Stimulated activated naive B cell treated with anti-CD40 and anti-IgM and Interleukin-4, amounts not matched to agents 10 μg/mL and 1 μg/mL and 100 μg/mL, for 72 hours (primary cell): ENCODE measurements around the gene LRRC43.
A peak's percentile ranks its signal among the peaks of the same experiment; 100 is the strongest.
"Not testable (repeated sequence)": the region's sequence is repeated elsewhere in the genome, so short reads cannot be mapped to it uniquely, and the experiment has no call there.

Experiments used
- ATAC-seq, 2 donors: fragments of 150-1000 bp; cut with Tn5 transposase; replicated peaks; 2 replicates each; pipeline ENCODE4 v1.10.0; 2021; ENCODE audit warnings: moderate library complexity in 1 of 2
- DNase-seq: peaks from one replicate; pipeline ENCODE4 v3.0.0; 2021
- H3K27ac Mint-ChIP-seq: one replicate; pipeline ENCODE4 v1.8.0; 2022; ENCODE audit warnings: mild to moderate bottlenecking, mixed read lengths
- H3K27me3 Mint-ChIP-seq, 2 donors: one replicate each; pipeline ENCODE4 v1.8.0; 2022; ENCODE audit warnings: mixed read lengths in 2 of 2
- H3K36me3 Mint-ChIP-seq, 2 donors: one replicate each; pipeline ENCODE4 v1.8.0; 2022; ENCODE audit warnings: mixed read lengths in 2 of 2, mild to moderate bottlenecking in 1 of 2
- H3K4me1 Mint-ChIP-seq, 2 donors: one replicate each; pipeline ENCODE4 v1.8.0; 2022; ENCODE audit warnings: mixed read lengths in 2 of 2, mild to moderate bottlenecking in 1 of 2
- H3K4me3 Mint-ChIP-seq, 2 donors: one replicate each; pipeline ENCODE4 v1.8.0; 2022; ENCODE audit warnings: mild to moderate bottlenecking in 2 of 2, mixed read lengths in 2 of 2, moderate library complexity in 1 of 2
- H3K9me3 Mint-ChIP-seq, 2 donors: one replicate each; pipeline ENCODE4 v1.8.0; 2022; ENCODE audit warnings: mixed read lengths in 2 of 2, mild to moderate bottlenecking in 1 of 2

The LRRC43 gene

DNA sequence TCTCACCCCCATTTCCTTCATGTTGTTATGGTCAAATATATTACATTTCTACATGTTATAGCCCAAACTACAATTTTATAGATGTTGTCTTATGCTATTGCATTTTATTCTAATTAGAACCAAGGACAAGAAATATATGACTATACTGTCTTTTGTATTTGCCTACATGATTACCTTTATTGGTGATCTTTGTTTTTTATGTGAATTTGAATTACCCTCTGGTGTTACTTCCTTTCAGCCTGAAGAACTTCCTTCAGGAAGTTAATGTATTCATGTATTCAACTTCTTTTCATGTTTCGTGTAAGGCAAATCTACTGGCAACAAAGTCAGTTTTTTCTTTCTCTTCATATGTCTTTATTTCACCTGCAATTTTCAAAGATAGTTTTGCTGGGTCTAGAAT lies 11.9 kb downstream of the LRRC43 start:
- H3K27ac Mint-ChIP-seq, result peak overlapping the region; percentile 21
- DNase-seq, result no peak
- peaks cover 8 to 21% of the 10 kb centered on the region in 2 donors for H3K27me3 Mint-ChIP-seq
- ATAC-seq, result no peak
- peaks cover 4 to 9% of the 10 kb centered on the region in 2 donors for H3K4me1 Mint-ChIP-seq
- no peak overlapping the region for H3K4me3 Mint-ChIP-seq
- H3K9me3 Mint-ChIP-seq, result peaks cover 0 to 5% of the 10 kb centered on the region in 2 donors
- H3K36me3 Mint-ChIP-seq, result peaks cover 0 to 5% of the 10 kb centered on the region in 2 donors

DNA sequence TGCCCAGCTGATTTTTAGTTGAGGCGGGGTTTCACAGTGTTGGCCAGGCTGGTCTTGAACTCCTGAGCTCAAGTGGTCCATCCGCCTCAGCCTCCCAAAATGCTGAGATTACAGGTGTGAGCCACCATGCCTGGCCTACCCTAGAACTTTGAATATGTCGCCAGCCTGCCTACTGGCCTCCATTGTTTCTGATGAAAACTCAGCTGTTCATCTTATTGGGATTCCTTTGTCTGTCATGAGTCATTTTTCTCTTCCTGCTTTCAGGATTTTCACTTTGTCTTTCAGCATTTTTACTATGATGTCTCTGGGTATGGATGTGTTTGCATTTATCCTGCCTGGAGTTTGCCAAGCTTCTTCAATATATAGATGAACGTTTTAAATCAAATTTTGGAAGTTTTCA lies 12.5 kb downstream of the LRRC43 start:
- Mint-ChIP-seq H3K4me3 (no peak overlapping the region), H3K27ac (no peak overlapping the region), H3K9me3 (peaks cover 0 to 5% of the 10 kb centered on the region in 2 donors), H3K36me3 (peaks cover 0 to 5% of the 10 kb centered on the region in 2 donors), H3K27me3 (peaks cover 14 to 27% of the 10 kb centered on the region in 2 donors), H3K4me1 (peaks cover 4 to 9% of the 10 kb centered on the region in 2 donors)
- ATAC-seq (no peak), DNase-seq (no peak)

- H3K9me3 Mint-ChIP-seq, result peaks cover 0 to 5% of the 10 kb centered on the region in 2 donors
- no peak for DNase-seq
These were observed 14.7 kb downstream of the LRRC43 start for GRCh38 chr12:122197612-122197966.

GRCh38 chr12:122199484-122200355 lies 16.8 kb downstream of the LRRC43 start:
- Mint-ChIP-seq H3K9me3 (peaks cover 0 to 3% of the 10 kb centered on the region in 2 donors), H3K36me3 (peaks cover 0 to 5% of the 10 kb centered on the region in 2 donors), H3K4me3 (no peak overlapping the region), H3K27me3 (peaks cover 36 to 47% of the 10 kb centered on the region in 2 donors), H3K27ac (no peak overlapping the region), H3K4me1 (peaks cover 11 to 20% of the 10 kb centered on the region in 2 donors)
- DNase-seq (no peak), ATAC-seq (no peak)

More at GRCh38 chr12:122197612-122197966, 14.7 kb downstream of the LRRC43 start:
- Mint-ChIP-seq H3K4me1 (peaks cover 4 to 9% of the 10 kb centered on the region in 2 donors), H3K27ac (no peak overlapping the region), H3K4me3 (no peak overlapping the region), H3K27me3 (peaks cover 27 to 37% of the 10 kb centered on the region in 2 donors), H3K36me3 (peaks cover 0 to 5% of the 10 kb centered on the region in 2 donors)
- ATAC-seq, result peak; percentile 44 to 71

DNA sequence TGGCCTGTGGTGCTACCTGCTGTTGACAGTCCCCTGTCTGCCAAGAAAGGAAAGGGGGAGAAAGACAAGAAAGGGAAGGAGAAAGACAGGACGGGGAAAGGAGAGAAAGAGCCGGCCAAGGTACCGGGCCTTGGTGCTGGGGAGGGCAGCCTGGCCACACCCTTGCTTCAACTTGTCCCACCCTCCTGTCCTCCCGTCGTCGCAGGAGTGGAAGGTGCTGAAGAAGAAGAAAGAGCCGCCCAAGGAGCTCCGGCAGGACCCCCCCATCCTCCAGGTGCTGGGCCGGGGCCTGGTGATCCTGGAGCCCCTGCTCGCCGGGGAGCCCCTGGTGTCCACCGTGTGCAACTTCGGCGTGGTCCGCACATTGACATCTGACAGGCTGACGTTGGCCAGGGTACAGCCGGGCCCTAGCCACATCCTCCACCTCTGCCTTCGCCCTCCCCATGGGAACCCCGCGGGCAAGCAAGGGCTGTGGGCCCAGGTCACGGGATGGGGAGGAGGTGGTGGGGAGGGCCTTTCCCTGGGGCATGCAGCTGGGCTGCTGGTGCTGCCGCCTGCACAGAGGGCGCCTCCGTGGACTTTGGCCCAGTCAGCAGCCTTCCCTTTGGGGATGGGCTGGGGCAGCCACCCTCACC lies 17.7 kb downstream of the LRRC43 start:
- peaks cover 42 to 54% of the 10 kb centered on the region in 2 donors for H3K27me3 Mint-ChIP-seq
- H3K36me3 Mint-ChIP-seq, result peaks cover 0 to 2% of the 10 kb centered on the region in 2 donors
- peaks cover 16 to 26% of the 10 kb centered on the region in 2 donors for H3K4me1 Mint-ChIP-seq
- DNase-seq, result no peak
- H3K4me3 Mint-ChIP-seq, result no peak overlapping the region
- no peak for ATAC-seq
- H3K9me3 Mint-ChIP-seq, result peaks cover 0 to 1% of the 10 kb centered on the region in 2 donors
- no peak overlapping the region for H3K27ac Mint-ChIP-seq

DNA sequence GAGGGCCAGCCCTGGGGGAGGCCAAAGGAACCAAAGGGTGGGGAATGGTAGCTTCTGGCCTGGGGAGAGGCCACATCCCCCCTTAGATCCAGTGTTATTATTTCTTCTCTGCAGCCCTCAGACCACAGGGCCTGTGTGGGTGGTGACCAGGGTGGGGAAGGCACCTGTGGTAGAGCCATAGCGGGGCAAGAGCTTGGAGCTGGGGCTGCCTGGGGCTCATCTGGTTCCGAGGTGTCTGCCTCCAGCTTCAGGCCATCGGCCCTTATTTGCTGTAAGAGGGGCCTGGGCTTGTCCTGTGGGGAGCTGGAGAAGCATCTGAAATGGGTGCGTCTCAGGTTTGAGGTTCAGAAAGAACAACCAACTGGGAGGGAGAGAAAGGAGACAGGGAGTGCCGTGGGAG lies 18.5 kb downstream of the LRRC43 start:
- ATAC-seq, result no peak

DNA sequence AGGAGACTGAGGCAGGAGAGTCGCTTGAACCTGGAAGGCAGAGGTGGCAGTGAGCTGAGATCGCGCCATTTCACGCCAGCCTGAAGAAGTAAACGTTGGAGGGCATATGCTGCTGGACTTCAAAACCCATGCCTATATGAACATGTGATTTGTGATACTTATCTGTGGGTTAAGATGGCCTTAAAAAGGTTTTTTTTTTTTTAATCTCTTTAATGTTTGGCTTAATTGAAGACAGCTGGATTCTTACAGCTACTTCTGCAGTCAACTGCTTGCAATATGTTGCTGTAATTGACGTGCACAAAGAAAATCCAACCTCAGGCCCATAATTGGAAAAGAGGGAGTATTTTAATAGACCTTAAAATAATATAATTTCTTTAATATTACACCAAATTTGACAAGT lies 19.1 kb downstream of the LRRC43 start:
- peaks cover 6% of the 10 kb centered on the region in 2 donors for H3K36me3 Mint-ChIP-seq
- DNase-seq (no peak), ATAC-seq (no peak)
- H3K9me3 Mint-ChIP-seq, result no peaks in the 10 kb centered on the region
- H3K27ac Mint-ChIP-seq, result no peak overlapping the region
- no peak overlapping the region for H3K4me3 Mint-ChIP-seq
- peaks cover 42 to 54% of the 10 kb centered on the region in 2 donors for H3K27me3 Mint-ChIP-seq
- peaks cover 16 to 30% of the 10 kb centered on the region in 2 donors for H3K4me1 Mint-ChIP-seq

More for the DNA sequence above, 18.5 kb downstream of the LRRC43 start:
- no peak overlapping the region for H3K27ac Mint-ChIP-seq
- no peak for DNase-seq
- H3K4me3 Mint-ChIP-seq, result no peak overlapping the region
- H3K9me3 Mint-ChIP-seq, result no peaks in the 10 kb centered on the region
- peaks cover 42 to 54% of the 10 kb centered on the region in 2 donors for H3K27me3 Mint-ChIP-seq
- H3K36me3 Mint-ChIP-seq, result peaks cover under 1% of the 10 kb centered on the region in 2 donors
- H3K4me1 Mint-ChIP-seq, result peaks cover 16 to 27% of the 10 kb centered on the region in 2 donors

DNA sequence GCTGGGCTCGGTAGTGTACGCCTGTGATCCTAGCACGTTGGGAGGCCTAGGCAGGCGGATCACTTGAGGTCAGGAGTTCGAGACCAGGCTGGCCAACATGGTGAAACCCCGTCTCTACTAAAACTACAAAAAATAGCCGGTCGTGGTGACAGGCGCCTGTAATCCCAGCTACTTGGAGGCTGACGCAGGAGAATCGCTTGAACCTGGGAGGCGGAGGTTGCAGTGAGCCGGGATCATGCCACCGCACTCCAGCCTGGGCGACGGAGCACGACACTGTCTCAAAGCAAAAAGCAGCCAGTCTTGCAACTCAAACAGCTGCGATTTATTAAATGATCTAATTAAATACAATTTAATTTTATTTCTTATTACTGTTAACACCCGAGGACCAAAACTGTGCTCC lies 19.9 kb downstream of the LRRC43 start:
- Mint-ChIP-seq H3K27me3 (peaks cover 42 to 54% of the 10 kb centered on the region in 2 donors), H3K27ac (peak overlapping the region; percentile 62), H3K4me1 (peaks cover 12 to 22% of the 10 kb centered on the region in 2 donors), H3K36me3 (peaks cover 6 to 12% of the 10 kb centered on the region in 2 donors), H3K4me3 (peak overlapping the region; percentile 82 to 83)
- H3K9me3 Mint-ChIP-seq, DNase-seq, ATAC-seq: not testable (repeated sequence)

DNA sequence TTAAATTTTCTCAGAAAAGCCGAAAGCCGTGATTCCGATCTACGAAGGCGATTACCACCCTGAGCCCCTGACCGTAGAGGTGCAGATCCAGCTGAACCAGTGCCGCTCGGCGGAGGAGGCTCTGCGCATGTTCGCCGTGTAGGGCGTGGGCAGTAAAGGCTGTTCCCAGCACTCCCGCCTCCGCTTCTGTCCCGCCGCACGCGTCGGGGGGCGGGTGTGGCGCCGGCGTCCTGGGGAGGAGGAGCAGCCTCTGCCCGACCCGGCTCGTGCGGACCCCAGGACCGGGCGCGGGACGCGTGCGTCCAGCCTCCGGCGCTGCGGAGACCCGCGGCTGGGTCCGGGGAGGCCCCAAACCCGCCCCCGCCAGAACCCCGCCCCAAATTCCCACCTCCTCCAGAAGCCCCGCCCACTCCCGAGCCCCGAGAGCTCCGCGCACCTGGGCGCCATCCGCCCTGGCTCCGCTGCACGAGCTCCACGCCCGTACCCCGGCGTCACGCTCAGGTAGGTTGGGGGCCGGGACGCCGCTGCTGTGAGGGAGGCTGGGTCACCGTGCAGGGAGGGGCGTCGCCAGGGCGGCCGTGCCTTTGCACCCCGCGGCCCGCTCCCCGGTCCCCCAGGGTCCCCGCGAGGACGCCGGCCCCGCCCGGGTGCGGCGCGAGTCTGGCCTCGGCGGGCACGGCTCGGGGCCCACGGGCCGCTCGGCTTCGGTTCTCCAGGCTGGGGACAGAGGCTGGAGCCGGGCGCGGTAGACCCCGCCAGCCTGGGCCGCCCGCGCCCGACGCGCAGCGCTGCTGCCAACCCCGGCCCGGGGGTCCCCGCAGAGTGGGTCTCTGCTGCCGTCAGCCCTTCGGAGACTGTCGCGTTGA lies 20.6 kb downstream of the LRRC43 start, which contains the start of gene B3GNT4:
TSS of gene B3GNT4 (plus strand) at position 409 of the 866 bp plus-strand sequence. CDS start 910 bp downstream, outside the sequence.
- peak within 1 kb of the TSS; percentile 82 to 83 for H3K4me3 Mint-ChIP-seq
- H3K9me3 Mint-ChIP-seq, result no peaks in the 10 kb centered on the region
- ATAC-seq, result peak; percentile 58 to 67
- H3K4me1 Mint-ChIP-seq, result peaks cover 12 to 21% of the 10 kb centered on the region in 2 donors
- DNase-seq, result no peak
- H3K27me3 Mint-ChIP-seq, result peaks cover 37 to 54% of the 10 kb centered on the region in 2 donors
- peaks cover 7 to 19% of the 10 kb centered on the region in 2 donors for H3K36me3 Mint-ChIP-seq
- H3K27ac Mint-ChIP-seq, result peak within 1 kb of the TSS; percentile 62

GRCh38 chr12:122204167-122205052 lies 21.5 kb downstream of the LRRC43 start:
- H3K4me1 Mint-ChIP-seq, result peaks cover 12 to 21% of the 10 kb centered on the region in 2 donors
- H3K27ac Mint-ChIP-seq, result peak overlapping the region; percentile 34
- peak overlapping the region; percentile 54 to 70 for H3K4me3 Mint-ChIP-seq
- ATAC-seq (peak; percentile 34 to 43), DNase-seq (no peak)
- H3K27me3 Mint-ChIP-seq, result peaks cover 37 to 48% of the 10 kb centered on the region in 2 donors
- H3K9me3 Mint-ChIP-seq, result no peaks in the 10 kb centered on the region
- peaks cover 7 to 21% of the 10 kb centered on the region in 2 donors for H3K36me3 Mint-ChIP-seq

- Mint-ChIP-seq H3K9me3 (no peaks in the 10 kb centered on the region), H3K27me3 (peaks cover 29 to 39% of the 10 kb centered on the region in 2 donors), H3K27ac (no peak overlapping the region), H3K4me3 (peak overlapping the region; percentile 3 to 54), H3K4me1 (peaks cover 12 to 21% of the 10 kb centered on the region in 2 donors), H3K36me3 (peaks cover 7 to 21% of the 10 kb centered on the region in 2 donors)
- ATAC-seq, result no peak
- DNase-seq, result no peak
These were observed 22.4 kb downstream of the LRRC43 start for GRCh38 chr12:122205053-122205925.
